Vagina (tissue), 2 donors: Measurements from ENCODE around the gene SLC16A8. TPM values are rescaled to one million over a fixed set of nuclear protein-coding genes. Genes with fewer than 3 reads are reported as not detected.

Experiments used
- DNase-seq, 2 donors: peaks; one replicate each; pipeline ENCODE4 v3.0.0-alpha.2; 2017; ENCODE audit errors: extremely low spot score in 2 of 2
- H3K27ac ChIP-seq: fragments of 200-600 bp; sonication (generic); one replicate; pipeline ENCODE4 v1.5.1; 2019
- H3K27me3 ChIP-seq: fragments of 200-600 bp; sonication (generic); one replicate; pipeline ENCODE4 v1.5.1; 2019
- H3K36me3 ChIP-seq, 2 donors: fragments of 200-600 bp; sonication (generic); one replicate each; pipeline ENCODE4 v1.5.1; 2017 to 2019
- H3K4me1 ChIP-seq: fragments of 200-600 bp; sonication (generic); one replicate; pipeline ENCODE4 v1.5.1; 2019
- H3K4me3 ChIP-seq, 2 donors: fragments of 200-600 bp; sonication (generic); 1 replicate in 1 of 2; 2 replicates in 1 of 2; pipeline ENCODE4 v1.5.1; 2016 to 2019
- H3K9me3 ChIP-seq: fragments of 200-600 bp; sonication (generic); one replicate; pipeline ENCODE4 v1.5.1; 2019
- CTCF ChIP-seq, 3 experiments: fragments of 450-650 bp in 2 of 3; fragments of 200-600 bp in 1 of 3; sonication (generic) in 1 of 3; IDR thresholded peaks; one replicate each; pipeline ENCODE4 v1.5.1; 2017 to 2019; ENCODE audit warnings: antibody characterized with exemption in 3 of 3, mild to moderate bottlenecking in 2 of 3, moderate library complexity in 2 of 3
- POLR2A ChIP-seq, 2 donors: fragments of 450-650 bp; IDR thresholded peaks; one replicate each; pipeline ENCODE4 v1.6.1; 2017; ENCODE audit warnings: antibody characterized with exemption in 2 of 2, mild to moderate bottlenecking in 2 of 2, moderate library complexity in 2 of 2
- POLR2AphosphoS5 ChIP-seq, 2 donors: sonication (generic); formaldehyde crosslinking; IDR thresholded peaks; one replicate each; pipeline ENCODE4 v1.9.0; 2017; ENCODE audit warnings: antibody characterized with exemption in 2 of 2, mild to moderate bottlenecking in 2 of 2, low read depth in 1 of 2; ENCODE audit not compliant: insufficient read depth in 1 of 2
- intact Hi-C: fragments of 100-400 bp; cut with DNase I; formaldehyde crosslinking; loops from one replicate; pipeline ENCODE4 v1.15.1; 2023
- total RNA-seq: library from RNA; depleted of rRNA; stranded (reverse); fragments of >200 nt; gene quantifications from one replicate; pipeline ENCODE4 v1.2.3, GENCODE V29; 2016

SLC16A8 gene
- total RNA-seq, 1 donor from 2014 or later = 0.98 TPM

GRCh38 chr22:38029370-38029769 lies 54.6 kb downstream of the SLC16A8 start:
- H3K27me3 ChIP-seq = no peaks in the 10 kb centered on the region
- no peak for TF ChIP-seq POLR2AphosphoS5 (IDR thresholded peaks at IDR 0.05; ENCODE audit: insufficient read depth in 1 of 2, low read depth in 1 of 2)
- TF ChIP-seq POLR2A (IDR thresholded peaks at IDR 0.05) = no peak
- no peak for TF ChIP-seq CTCF (IDR thresholded peaks at IDR 0.05)
- no peaks in the 10 kb centered on the region for H3K36me3 ChIP-seq
- intact Hi-C loops = no loop called here
- H3K4me3 ChIP-seq = no peak overlapping the region
- peaks cover 26% of the 10 kb centered on the region for H3K4me1 ChIP-seq
- DNase-seq = no peak
- no peak overlapping the region for H3K27ac ChIP-seq
- no peaks in the 10 kb centered on the region for H3K9me3 ChIP-seq

- Histone ChIP-seq H3K36me3 (no peaks in the 10 kb centered on the region), H3K27ac (no peak overlapping the region), H3K4me1 (peaks cover 18% of the 10 kb centered on the region), H3K4me3 (no peak overlapping the region), H3K9me3 (no peaks in the 10 kb centered on the region), H3K27me3 (no peaks in the 10 kb centered on the region)
- intact Hi-C loops = no loop called here
- TF ChIP-seq POLR2AphosphoS5 (IDR thresholded peaks at IDR 0.05; ENCODE audit: insufficient read depth in 1 of 2, low read depth in 1 of 2) (no peak), CTCF (IDR thresholded peaks at IDR 0.05) (no peak), POLR2A (IDR thresholded peaks at IDR 0.05) (no peak)
- DNase-seq = no peak
Measured at GRCh38 chr22:38028344-38029130, 55.4 kb downstream of the SLC16A8 start.

Other genes with a start within 250 kb of the SLC16A8 start
- gene ANKRD54, start 239.8 kb downstream of the SLC16A8 start, total RNA-seq = 56.7 TPM
- gene EIF3L, start 234.8 kb downstream of the SLC16A8 start, total RNA-seq = 338 TPM
- gene MICALL1, start 177.9 kb downstream of the SLC16A8 start, total RNA-seq = 112 TPM
- gene C22orf23, start 130.6 kb downstream of the SLC16A8 start, total RNA-seq = not detected
- gene POLR2F, start 130.5 kb downstream of the SLC16A8 start, total RNA-seq = 57.9 TPM
- 3.2 TPM for gene SOX10, start 99.6 kb downstream of the SLC16A8 start, total RNA-seq
- gene PICK1, start 26.8 kb downstream of the SLC16A8 start, total RNA-seq = 21.1 TPM
- not detected for gene BAIAP2L2, start 26.5 kb upstream of the SLC16A8 start, total RNA-seq
- gene PLA2G6, start 97.6 kb upstream of the SLC16A8 start, total RNA-seq = 35.8 TPM
- 90.6 TPM for gene MAFF, start 117.8 kb upstream of the SLC16A8 start, total RNA-seq
- 50.8 TPM for gene TMEM184B, start 188.8 kb upstream of the SLC16A8 start, total RNA-seq
- 162 TPM for gene CSNK1E, start 233.2 kb upstream of the SLC16A8 start, total RNA-seq